Activated T-cell treated with anti-CD3 and anti-CD28 coated beads, Interleukin-2, amount 50 U/mL, for 4 hours (primary cell): ENCODE measurements around the gene PXYLP1. TPM values are rescaled to one million over a fixed set of nuclear protein-coding genes. Genes with fewer than 3 reads are reported as not detected.

Source experiments
- ATAC-seq, 2 donors: fragments of 200-7000 bp; cut with Tn5 transposase; one replicate each; pipeline ENCODE4 v1.10.0; 2021
- DNase-seq: peaks from one replicate; pipeline ENCODE4 v3.0.0-alpha.2; 2020
- H3K27me3 Mint-ChIP-seq: one replicate; pipeline ENCODE4 v1.8.0; 2021; ENCODE audit warnings: low read depth, mixed read lengths
- H3K36me3 Mint-ChIP-seq: one replicate; pipeline ENCODE4 v1.8.0; 2022; ENCODE audit warnings: mixed read lengths; ENCODE audit not compliant: insufficient read depth
- H3K4me1 Mint-ChIP-seq: one replicate; pipeline ENCODE4 v1.8.0; 2021; ENCODE audit warnings: low read depth, mixed read lengths
- H3K4me3 Mint-ChIP-seq: one replicate; pipeline ENCODE4 v1.8.0; 2021; ENCODE audit warnings: mild to moderate bottlenecking, moderate library complexity, mixed read lengths
- H3K9me3 Mint-ChIP-seq: one replicate; pipeline ENCODE4 v1.8.0; 2021; ENCODE audit warnings: mixed read lengths
- total RNA-seq, 3 donors: library from RNA; stranded (reverse); gene quantifications; one replicate each; pipeline ENCODE4 v1.2.1, GENCODE V29; 2021

Gene PXYLP1
- total RNA-seq, 3 donors from 2014 or later: 3.4 to 6.8 (median 6.0) TPM

DNA sequence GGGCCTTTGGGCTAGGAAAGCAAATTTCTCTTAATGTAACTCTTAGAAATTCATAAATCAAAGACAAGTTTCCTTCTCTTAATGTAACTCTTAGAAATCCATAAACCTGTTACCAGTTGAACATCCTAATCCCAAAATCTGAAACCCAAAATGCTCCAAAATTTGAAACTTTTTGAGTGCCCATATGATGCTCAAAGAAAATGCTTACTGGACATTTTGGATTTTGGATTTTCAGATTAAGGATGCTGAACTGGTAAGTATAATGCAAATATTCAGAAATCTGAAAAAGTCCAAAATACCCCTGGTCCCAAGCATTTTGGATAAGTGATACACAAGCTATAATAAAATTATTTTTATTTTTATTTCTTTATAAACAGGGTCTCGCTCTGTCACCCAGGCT lies 85.2 kb downstream of the PXYLP1 start:
- Mint-ChIP-seq H3K27me3 (no peaks in the 10 kb centered on the region), H3K36me3 (no peaks in the 10 kb centered on the region), H3K9me3 (peaks cover 12% of the 10 kb centered on the region), H3K4me3 (no peak overlapping the region), H3K4me1 (peaks cover 32% of the 10 kb centered on the region)
- DNase-seq (no peak), ATAC-seq (no peak)

- peaks cover 22% of the 10 kb centered on the region for H3K4me1 Mint-ChIP-seq
- H3K9me3 Mint-ChIP-seq: peaks cover 12% of the 10 kb centered on the region
- DNase-seq (no peak), ATAC-seq (no peak)
- no peaks in the 10 kb centered on the region for H3K36me3 Mint-ChIP-seq
- no peaks in the 10 kb centered on the region for H3K27me3 Mint-ChIP-seq
- H3K4me3 Mint-ChIP-seq: no peak overlapping the region
Observed at GRCh38 chr3:141320399-141321108, 88.9 kb downstream of the PXYLP1 start.

DNA sequence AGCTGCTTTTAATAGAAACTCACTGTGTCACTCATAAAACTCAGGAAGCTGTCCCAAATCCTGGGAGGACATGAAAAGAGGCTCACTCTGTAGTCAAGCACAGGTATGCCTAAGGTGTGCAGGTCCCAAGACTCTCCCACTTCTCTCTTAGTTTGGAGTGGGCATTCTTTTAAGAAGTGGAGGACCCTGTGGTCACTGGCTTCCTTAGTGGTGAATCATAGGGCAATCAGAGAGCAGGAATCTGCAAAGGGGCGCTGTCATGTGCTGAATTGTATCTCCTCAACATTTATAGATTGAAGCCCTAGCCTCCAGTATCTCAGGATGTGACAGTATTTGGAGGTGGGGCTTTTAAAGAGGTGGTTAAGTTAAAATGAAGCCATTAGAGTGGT lies 89.5 kb downstream of the PXYLP1 start:
- H3K4me3 Mint-ChIP-seq: no peak overlapping the region

GRCh38 chr3:141323936-141324704 lies 92.5 kb downstream of the PXYLP1 start:
- no peak overlapping the region for H3K4me3 Mint-ChIP-seq
- ATAC-seq (no peak), DNase-seq (no peak)
- peaks cover 12% of the 10 kb centered on the region for H3K9me3 Mint-ChIP-seq
- H3K36me3 Mint-ChIP-seq: no peaks in the 10 kb centered on the region
- H3K4me1 Mint-ChIP-seq: peaks cover 22% of the 10 kb centered on the region
- H3K27me3 Mint-ChIP-seq: no peaks in the 10 kb centered on the region

More for the DNA sequence above, 89.5 kb downstream of the PXYLP1 start:
- Mint-ChIP-seq H3K27me3 (no peaks in the 10 kb centered on the region), H3K4me1 (peaks cover 22% of the 10 kb centered on the region), H3K9me3 (peaks cover 12% of the 10 kb centered on the region), H3K36me3 (no peaks in the 10 kb centered on the region)
- DNase-seq: no peak
- peak in 1 of 2 donors; percentile 18 for ATAC-seq

DNA sequence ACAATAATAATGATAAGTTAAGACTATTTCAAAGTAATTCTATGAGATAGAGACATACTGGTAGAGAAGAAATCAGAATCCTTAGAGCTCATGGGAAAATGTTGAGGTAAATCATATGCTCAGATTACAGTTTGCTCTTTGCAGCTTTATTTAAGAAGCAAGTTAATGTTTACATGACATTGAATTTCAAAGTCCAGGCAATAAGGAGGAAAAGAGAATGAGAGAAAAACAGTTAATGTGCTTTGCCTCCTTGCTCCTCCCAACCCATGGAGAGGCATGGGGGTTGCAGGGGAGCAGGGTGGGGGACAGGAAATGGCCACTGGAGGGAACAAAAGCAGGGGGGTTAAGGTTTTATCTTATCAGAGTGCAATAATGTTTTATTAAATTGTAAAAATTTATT lies 94.5 kb downstream of the PXYLP1 start:
- Mint-ChIP-seq H3K4me3 (no peak overlapping the region), H3K4me1 (peaks cover 8% of the 10 kb centered on the region), H3K9me3 (no peaks in the 10 kb centered on the region), H3K27me3 (no peaks in the 10 kb centered on the region), H3K36me3 (no peaks in the 10 kb centered on the region)
- no peak for DNase-seq
- no peak for ATAC-seq

- H3K27me3 Mint-ChIP-seq: no peaks in the 10 kb centered on the region
- H3K9me3 Mint-ChIP-seq: no peaks in the 10 kb centered on the region
- DNase-seq: no peak
- ATAC-seq: no peak
- no peaks in the 10 kb centered on the region for H3K36me3 Mint-ChIP-seq
- H3K4me1 Mint-ChIP-seq: peaks cover 3% of the 10 kb centered on the region
- H3K4me3 Mint-ChIP-seq: no peak overlapping the region
Observed at GRCh38 chr3:141326626-141327025, 95.0 kb downstream of the PXYLP1 start.

DNA sequence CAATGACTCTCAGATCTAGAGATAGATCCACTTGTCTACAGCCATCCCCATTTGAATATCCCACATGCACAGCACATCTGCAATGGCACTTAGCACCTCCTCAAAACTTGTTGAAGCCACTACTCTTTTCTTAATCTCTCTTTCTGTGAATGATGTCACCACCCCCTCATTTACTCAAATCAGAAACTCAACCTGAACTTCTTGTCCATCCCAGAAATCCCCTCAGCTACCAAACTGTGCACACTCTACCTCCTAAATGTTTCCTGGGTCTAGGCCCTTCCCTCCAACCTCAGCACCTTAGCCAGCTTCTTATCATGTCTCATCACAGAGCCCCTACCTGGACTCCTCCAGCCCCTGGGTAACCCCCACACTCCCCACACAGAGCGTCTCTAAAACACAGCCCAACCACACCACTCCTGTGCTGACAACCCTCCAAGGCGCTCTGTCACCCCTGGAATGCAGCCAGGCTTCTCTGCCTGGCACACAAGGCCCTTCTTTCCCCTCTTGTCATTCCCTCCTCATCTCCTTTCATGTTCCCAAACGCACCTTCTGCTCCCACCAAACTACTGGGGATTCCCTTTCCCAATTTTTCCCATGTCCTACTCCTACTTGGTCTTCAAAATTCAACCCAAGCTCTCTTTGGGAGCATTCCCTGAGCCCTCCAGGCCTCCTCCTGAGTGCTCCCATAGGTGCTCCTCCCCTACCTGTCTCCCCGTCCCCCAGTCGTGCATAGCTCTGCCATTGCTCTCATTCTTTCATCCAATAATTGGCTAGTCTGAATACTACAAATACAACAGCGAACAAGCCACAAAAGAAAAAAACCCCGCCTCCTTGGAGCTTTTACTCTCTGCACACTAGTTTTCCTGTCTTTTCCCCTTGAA lies 96.9 kb downstream of the PXYLP1 start:
- Mint-ChIP-seq H3K4me3 (no peak overlapping the region), H3K9me3 (no peaks in the 10 kb centered on the region), H3K27me3 (no peaks in the 10 kb centered on the region), H3K4me1 (no peaks in the 10 kb centered on the region), H3K36me3 (no peaks in the 10 kb centered on the region)
- DNase-seq: no peak
- peak; percentile 18 to 32 for ATAC-seq

DNA sequence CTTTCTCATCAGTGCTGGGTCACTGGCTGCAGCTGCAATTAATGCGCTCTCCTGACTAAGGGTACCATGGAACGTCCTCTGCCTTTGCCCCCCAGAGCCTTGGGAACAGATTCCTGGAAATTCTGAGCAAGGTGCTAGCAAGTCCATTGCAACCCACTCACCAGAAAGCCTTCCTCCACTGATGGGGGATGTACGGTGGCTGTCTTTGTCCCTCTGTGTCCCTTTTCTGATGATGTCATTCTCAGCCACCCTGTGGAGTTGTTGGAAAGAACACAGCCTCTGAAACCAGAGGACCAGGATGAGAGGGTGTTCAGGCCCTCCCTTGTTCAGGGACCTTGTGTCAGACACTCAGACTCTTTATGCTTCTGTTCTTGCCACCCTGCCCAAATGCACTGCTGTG lies 98.6 kb downstream of the PXYLP1 start:
- Mint-ChIP-seq H3K9me3 (no peaks in the 10 kb centered on the region), H3K4me3 (no peak overlapping the region), H3K4me1 (no peaks in the 10 kb centered on the region), H3K27me3 (peaks cover 2% of the 10 kb centered on the region), H3K36me3 (no peaks in the 10 kb centered on the region)
- ATAC-seq (no peak), DNase-seq (no peak)

DNA sequence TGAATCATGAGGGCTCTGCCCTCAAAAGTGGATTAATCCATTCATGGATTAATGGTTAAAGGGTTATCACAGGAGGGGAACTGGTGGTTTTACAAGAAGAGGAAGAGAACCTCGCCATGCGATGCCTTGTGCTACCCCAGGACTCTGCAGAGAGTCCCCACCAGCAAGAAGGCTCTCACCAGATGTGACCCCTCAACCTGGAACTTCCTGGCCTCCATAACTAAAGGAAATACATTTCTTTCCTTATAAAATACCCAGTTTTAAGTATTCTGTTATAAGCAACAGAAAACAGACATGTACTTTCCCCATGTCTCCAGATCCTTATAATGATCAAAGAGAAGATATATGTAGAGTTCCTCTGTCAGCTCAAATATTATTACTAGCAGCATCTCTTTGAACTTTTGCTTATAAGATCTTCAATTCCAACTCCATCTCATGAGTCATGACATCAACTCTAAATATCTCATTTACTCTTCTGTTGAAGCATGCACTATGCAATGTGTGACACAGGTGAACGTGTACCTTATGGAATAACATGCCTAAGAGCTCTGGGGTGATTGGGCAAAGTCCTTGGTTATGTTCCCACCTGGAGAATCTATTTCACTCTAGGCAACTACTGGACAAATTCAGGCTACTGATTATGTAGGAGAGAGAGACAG lies 99.2 kb downstream of the PXYLP1 start:
- Mint-ChIP-seq H3K9me3 (no peaks in the 10 kb centered on the region), H3K4me1 (no peaks in the 10 kb centered on the region), H3K27me3 (peaks cover 2% of the 10 kb centered on the region), H3K36me3 (no peaks in the 10 kb centered on the region), H3K4me3 (no peak overlapping the region)
- ATAC-seq: no peak
- no peak for DNase-seq

GRCh38 chr3:141331377-141332318 lies 100.0 kb downstream of the PXYLP1 start:
- Mint-ChIP-seq H3K9me3 (no peaks in the 10 kb centered on the region), H3K27me3 (peaks cover 2% of the 10 kb centered on the region), H3K4me3 (no peak overlapping the region), H3K4me1 (no peaks in the 10 kb centered on the region), H3K36me3 (no peaks in the 10 kb centered on the region)
- no peak for DNase-seq
- no peak for ATAC-seq

DNA sequence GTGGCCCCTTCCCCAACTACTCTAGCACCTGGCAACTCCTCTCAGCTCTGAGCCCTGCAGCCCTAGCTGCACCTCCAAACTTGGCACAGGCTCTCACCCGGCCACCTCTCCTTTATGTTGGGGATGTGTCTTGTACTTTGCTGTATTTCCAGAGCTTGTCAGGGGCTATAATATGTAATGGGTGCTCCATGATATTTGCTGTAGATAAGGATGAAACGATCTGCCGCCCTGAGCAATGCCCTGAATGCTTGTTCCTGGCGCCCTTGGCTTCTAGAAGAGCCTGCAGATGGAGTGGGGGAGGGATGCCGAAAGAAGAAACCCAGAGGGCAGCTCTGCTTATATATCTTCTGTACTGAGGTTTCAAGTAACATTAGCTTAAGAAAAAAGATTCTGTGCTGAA lies 100.8 kb downstream of the PXYLP1 start:
- H3K27me3 Mint-ChIP-seq: peaks cover 2% of the 10 kb centered on the region
- H3K9me3 Mint-ChIP-seq: no peaks in the 10 kb centered on the region
- H3K36me3 Mint-ChIP-seq: no peaks in the 10 kb centered on the region
- DNase-seq (no peak), ATAC-seq (no peak)
- no peaks in the 10 kb centered on the region for H3K4me1 Mint-ChIP-seq
- no peak overlapping the region for H3K4me3 Mint-ChIP-seq

- no peak overlapping the region for H3K4me3 Mint-ChIP-seq
- no peaks in the 10 kb centered on the region for H3K9me3 Mint-ChIP-seq
- no peaks in the 10 kb centered on the region for H3K4me1 Mint-ChIP-seq
- peaks cover 2% of the 10 kb centered on the region for H3K27me3 Mint-ChIP-seq
- ATAC-seq: no peak
- H3K36me3 Mint-ChIP-seq: no peaks in the 10 kb centered on the region
- DNase-seq: no peak
Observed at GRCh38 chr3:141333836-141334626, 102.4 kb downstream of the PXYLP1 start.
